Measurements from ENCODE around the gene MAP3K5.

MAP3K5 gene

DNA sequence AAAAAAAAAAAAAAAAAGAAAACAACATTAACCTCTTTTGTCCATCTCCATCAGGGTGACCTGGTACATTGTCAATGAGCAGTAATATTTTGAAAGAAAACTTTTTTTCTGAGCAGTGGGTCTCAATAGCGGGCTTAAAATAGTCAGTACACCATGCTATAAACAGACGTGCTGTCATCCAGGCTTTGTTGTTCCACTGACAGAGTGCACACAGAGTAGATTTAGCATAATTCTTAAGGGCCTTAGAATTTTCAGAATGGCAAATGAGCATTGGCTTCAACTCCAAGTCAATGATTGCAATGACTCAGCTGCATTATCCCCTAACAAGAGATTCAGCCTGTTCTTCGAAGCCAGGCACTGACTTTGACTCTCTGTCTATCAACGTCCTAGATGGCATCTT, 277.7 kb downstream of the MAP3K5 start:
- ATAC-seq (no peak), DNase-seq (no peak)

DNA sequence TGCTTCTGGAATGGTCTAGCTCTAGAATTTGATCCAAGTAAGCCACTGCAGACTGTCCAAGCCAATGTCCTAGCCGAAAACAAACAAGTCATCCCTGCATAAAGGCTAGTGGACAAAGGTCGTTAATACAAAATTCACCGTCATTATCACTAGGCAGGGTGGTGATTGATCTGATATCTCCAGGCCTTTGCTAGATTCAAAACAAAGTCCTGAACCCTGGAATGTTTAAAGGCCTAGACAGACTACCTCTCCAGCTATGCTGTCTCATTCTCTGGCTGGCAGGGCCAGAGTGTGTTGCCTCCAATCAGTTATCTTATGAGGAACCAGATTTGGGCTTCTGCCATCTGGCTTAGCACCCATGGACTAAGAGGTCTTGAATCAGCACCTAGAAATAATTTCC, 280.4 kb downstream of the MAP3K5 start:
- ATAC-seq (no peak), DNase-seq (no peak)

DNA sequence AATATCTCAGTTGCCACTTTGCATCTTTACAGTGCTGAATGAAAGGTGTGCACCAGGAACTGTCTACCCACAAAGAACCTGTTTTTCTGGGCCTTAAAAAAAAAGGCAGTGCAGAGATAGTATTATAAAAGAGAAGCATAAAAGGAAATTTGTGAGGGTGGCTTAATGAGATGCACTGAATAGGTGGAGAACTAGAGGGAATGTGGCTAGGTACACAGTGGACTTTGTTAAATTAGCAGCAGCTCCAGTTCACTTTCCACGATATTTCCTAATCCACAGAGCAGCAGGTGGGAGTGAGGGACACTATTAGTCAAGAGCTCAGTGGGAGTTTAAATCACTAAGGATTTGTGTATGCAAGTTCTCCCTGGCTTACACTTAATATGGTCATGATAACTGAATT, 280.9 kb downstream of the MAP3K5 start:
- DNase-seq (no peak), ATAC-seq (no peak)

DNA sequence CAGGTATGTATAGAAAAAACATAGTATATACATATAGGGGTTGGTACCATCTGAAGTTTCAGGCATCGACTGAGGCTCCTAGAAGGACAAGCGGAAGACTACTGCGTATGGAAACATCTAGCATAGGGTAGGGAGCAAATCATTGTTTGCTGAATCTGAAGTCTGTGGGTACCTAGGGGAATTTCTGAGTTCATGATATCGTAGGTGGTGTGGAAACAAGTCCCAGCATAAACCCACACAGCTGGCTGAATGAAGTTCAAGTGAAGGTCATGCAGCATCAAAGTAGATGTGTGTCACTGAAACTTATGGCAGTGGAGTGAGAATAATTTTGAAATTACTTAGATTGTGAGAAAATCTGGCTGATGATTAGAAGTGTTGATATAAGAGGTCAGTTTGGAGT, 281.5 kb downstream of the MAP3K5 start:
- ATAC-seq (peak; percentile 89), DNase-seq (peak; percentile 11)

DNA sequence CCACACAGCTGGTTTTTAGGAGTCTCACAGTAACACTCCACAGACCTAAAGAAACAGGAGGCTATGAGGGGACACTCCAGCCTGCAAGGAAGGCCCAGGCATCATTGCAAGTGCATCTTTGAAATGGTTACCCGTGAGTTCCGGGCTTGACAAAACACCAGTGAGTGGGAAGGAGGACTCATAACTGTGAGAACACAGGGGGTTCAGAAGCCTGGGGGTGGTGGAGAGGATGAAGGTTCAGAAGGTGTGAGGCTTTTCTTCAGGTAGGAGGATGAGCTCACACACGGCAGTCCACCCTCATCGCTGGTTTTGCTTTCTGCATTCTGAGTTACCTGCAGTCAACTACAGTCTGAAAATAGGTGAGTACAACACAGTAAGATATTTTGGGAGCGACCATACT, 282.0 kb downstream of the MAP3K5 start:
- ATAC-seq: peak; percentile 42
- DNase-seq: peak; percentile 9

DNA sequence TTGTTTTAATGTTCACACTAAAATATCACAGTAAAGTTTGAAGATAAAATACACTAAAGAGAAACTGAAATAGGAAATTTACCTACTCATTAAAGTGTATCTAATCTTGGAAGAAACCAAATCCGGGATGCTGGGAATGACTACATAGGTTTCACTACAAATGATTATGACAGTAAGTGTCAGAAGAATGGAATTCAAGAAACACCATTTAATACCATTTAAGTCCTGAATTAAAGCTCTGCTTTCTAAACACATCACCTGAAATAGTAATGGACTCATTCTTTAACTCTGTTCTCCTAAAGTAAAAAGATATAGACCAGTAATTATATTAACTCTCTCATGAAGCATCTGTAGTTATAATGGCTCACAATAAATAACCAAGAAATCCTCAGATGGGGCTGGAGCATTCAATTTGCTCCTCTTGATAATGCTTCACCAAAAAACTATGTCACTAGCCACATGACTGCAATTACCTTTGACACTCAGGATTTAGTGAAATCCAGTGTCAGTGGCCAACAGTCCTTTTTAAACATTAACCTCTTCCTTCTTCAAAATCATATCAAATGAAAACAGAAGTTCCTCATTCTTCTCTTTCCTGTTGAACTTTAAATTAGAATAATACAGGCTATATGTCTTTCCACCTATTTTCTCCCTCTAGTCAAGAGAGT, 283.4 kb downstream of the MAP3K5 start:
- ATAC-seq: no peak
- no peak for DNase-seq

Data from stimulated activated naive CD8-positive, alpha-beta T cell treated with anti-CD3 and anti-CD28 coated beads, Interleukin-15, Interleukin-2, amounts not matched to agents 100 U/mL and 50 U/mL, for 24 hours (primary cell).